ENCODE measurements around the gene EFCAB6. TPM values are rescaled to one million over a fixed set of nuclear protein-coding genes. Genes with fewer than 3 reads are reported as not detected.

The EFCAB6 gene
- total RNA-seq, 2 experiments from 2014 or later = 0.15 to 0.20 TPM

GRCh38 chr22:43796567-43796966 is 15.5 kb downstream of the EFCAB6 start:
- Mint-ChIP-seq H3K36me3 (ENCODE audit: low read depth) (no peaks in the 10 kb centered on the region), H3K4me3 (no peak overlapping the region), H3K4me1 (no peaks in the 10 kb centered on the region), H3K9me3 (no peaks in the 10 kb centered on the region), H3K27ac (no peak overlapping the region), H3K27me3 (peaks cover 12% of the 10 kb centered on the region)
- no peak for DNase-seq
- CTCF ChIA-PET = interaction anchor here (0.6 kb wide), 1 partner anchor 839 kb away, joined by 5 read pairs; no protein-coding TSS in a partner anchor
- POLR2A ChIA-PET = no interaction called here

GRCh38 chr22:43795320-43795719 is 16.8 kb downstream of the EFCAB6 start:
- H3K9me3 Mint-ChIP-seq = no peaks in the 10 kb centered on the region
- peaks cover 4% of the 10 kb centered on the region for H3K27me3 Mint-ChIP-seq
- DNase-seq = no peak
- H3K36me3 Mint-ChIP-seq (ENCODE audit: low read depth) = no peaks in the 10 kb centered on the region
- H3K27ac Mint-ChIP-seq = no peak overlapping the region
- CTCF ChIA-PET = no interaction called here
- no peaks in the 10 kb centered on the region for H3K4me1 Mint-ChIP-seq
- no peak overlapping the region for H3K4me3 Mint-ChIP-seq
- POLR2A ChIA-PET = no interaction called here

- H3K27ac Mint-ChIP-seq = no peak overlapping the region
- DNase-seq = no peak
- ChIA-PET POLR2A (no interaction called here), CTCF (no interaction called here)
- no peaks in the 10 kb centered on the region for H3K4me1 Mint-ChIP-seq
- no peak overlapping the region for H3K4me3 Mint-ChIP-seq
- H3K9me3 Mint-ChIP-seq = no peaks in the 10 kb centered on the region
- H3K36me3 Mint-ChIP-seq (ENCODE audit: low read depth) = no peaks in the 10 kb centered on the region
- peaks cover 6% of the 10 kb centered on the region for H3K27me3 Mint-ChIP-seq
These were observed 19.2 kb downstream of the EFCAB6 start for GRCh38 chr22:43792905-43793304.

- DNase-seq = no peak
- Mint-ChIP-seq H3K4me1 (no peaks in the 10 kb centered on the region), H3K36me3 (ENCODE audit: low read depth) (no peaks in the 10 kb centered on the region), H3K9me3 (no peaks in the 10 kb centered on the region), H3K27me3 (peaks cover 19% of the 10 kb centered on the region), H3K27ac (no peak overlapping the region), H3K4me3 (no peak overlapping the region)
- POLR2A ChIA-PET = no interaction called here
- CTCF ChIA-PET = no interaction called here
These were observed 22.7 kb downstream of the EFCAB6 start for GRCh38 chr22:43789452-43789851.

GRCh38 chr22:43783777-43784176 is 28.3 kb downstream of the EFCAB6 start:
- Mint-ChIP-seq H3K27me3 (peaks cover 16% of the 10 kb centered on the region), H3K4me1 (no peaks in the 10 kb centered on the region), H3K36me3 (ENCODE audit: low read depth) (no peaks in the 10 kb centered on the region), H3K4me3 (no peak overlapping the region), H3K9me3 (no peaks in the 10 kb centered on the region), H3K27ac (no peak overlapping the region)
- ChIA-PET POLR2A (no interaction called here), CTCF (no interaction called here)
- DNase-seq = no peak

GRCh38 chr22:43782448-43782847 is 29.7 kb downstream of the EFCAB6 start:
- POLR2A ChIA-PET = no interaction called here
- H3K4me1 Mint-ChIP-seq = no peaks in the 10 kb centered on the region
- CTCF ChIA-PET = no interaction called here
- H3K27ac Mint-ChIP-seq = no peak overlapping the region
- DNase-seq = no peak
- H3K36me3 Mint-ChIP-seq (ENCODE audit: low read depth) = no peaks in the 10 kb centered on the region
- peaks cover 8% of the 10 kb centered on the region for H3K27me3 Mint-ChIP-seq
- H3K4me3 Mint-ChIP-seq = no peak overlapping the region
- H3K9me3 Mint-ChIP-seq = no peaks in the 10 kb centered on the region

- H3K9me3 Mint-ChIP-seq = no peaks in the 10 kb centered on the region
- H3K36me3 Mint-ChIP-seq (ENCODE audit: low read depth) = no peaks in the 10 kb centered on the region
- CTCF ChIA-PET = no interaction called here
- no peak overlapping the region for H3K27ac Mint-ChIP-seq
- no peaks in the 10 kb centered on the region for H3K4me1 Mint-ChIP-seq
- H3K27me3 Mint-ChIP-seq = peaks cover 2% of the 10 kb centered on the region
- no peak overlapping the region for H3K4me3 Mint-ChIP-seq
- no peak for DNase-seq
- POLR2A ChIA-PET = no interaction called here
These were observed 34.8 kb downstream of the EFCAB6 start for GRCh38 chr22:43777286-43777685.

GRCh38 chr22:43776081-43776670 is 35.9 kb downstream of the EFCAB6 start:
- H3K36me3 Mint-ChIP-seq (ENCODE audit: low read depth) = no peaks in the 10 kb centered on the region
- DNase-seq = no peak
- H3K27me3 Mint-ChIP-seq = peaks cover 2% of the 10 kb centered on the region
- H3K27ac Mint-ChIP-seq = no peak overlapping the region
- no peaks in the 10 kb centered on the region for H3K9me3 Mint-ChIP-seq
- no peak overlapping the region for H3K4me3 Mint-ChIP-seq
- ChIA-PET CTCF (no interaction called here), POLR2A (no interaction called here)
- no peaks in the 10 kb centered on the region for H3K4me1 Mint-ChIP-seq

- H3K36me3 Mint-ChIP-seq (ENCODE audit: low read depth) = no peaks in the 10 kb centered on the region
- H3K4me1 Mint-ChIP-seq = no peaks in the 10 kb centered on the region
- H3K27ac Mint-ChIP-seq = no peak overlapping the region
- H3K9me3 Mint-ChIP-seq = no peaks in the 10 kb centered on the region
- POLR2A ChIA-PET = no interaction called here
- no peak for DNase-seq
- CTCF ChIA-PET = no interaction called here
- no peak overlapping the region for H3K4me3 Mint-ChIP-seq
- peaks cover 2% of the 10 kb centered on the region for H3K27me3 Mint-ChIP-seq
These were observed 37.7 kb downstream of the EFCAB6 start for GRCh38 chr22:43774318-43774915.

- Mint-ChIP-seq H3K27me3 (peaks cover 2% of the 10 kb centered on the region), H3K36me3 (ENCODE audit: low read depth) (no peaks in the 10 kb centered on the region), H3K27ac (no peak overlapping the region), H3K4me1 (no peaks in the 10 kb centered on the region), H3K9me3 (no peaks in the 10 kb centered on the region), H3K4me3 (no peak overlapping the region)
- no peak for DNase-seq
- CTCF ChIA-PET = no interaction called here
- POLR2A ChIA-PET = no interaction called here
These were observed 39.3 kb downstream of the EFCAB6 start for GRCh38 chr22:43772831-43773230.

GRCh38 chr22:43755452-43755851 is 56.7 kb downstream of the EFCAB6 start:
- Mint-ChIP-seq H3K4me1 (no peaks in the 10 kb centered on the region), H3K27ac (no peak overlapping the region), H3K27me3 (peaks cover 6% of the 10 kb centered on the region), H3K4me3 (no peak overlapping the region), H3K9me3 (no peaks in the 10 kb centered on the region), H3K36me3 (ENCODE audit: low read depth) (no peaks in the 10 kb centered on the region)
- ChIA-PET POLR2A (no interaction called here), CTCF (no interaction called here)
- DNase-seq = no peak

GRCh38 chr22:43755011-43755410 is 57.1 kb downstream of the EFCAB6 start:
- H3K27ac Mint-ChIP-seq = no peak overlapping the region
- H3K4me1 Mint-ChIP-seq = no peaks in the 10 kb centered on the region
- H3K9me3 Mint-ChIP-seq = no peaks in the 10 kb centered on the region
- no peak for DNase-seq
- no peak overlapping the region for H3K4me3 Mint-ChIP-seq
- CTCF ChIA-PET = no interaction called here
- POLR2A ChIA-PET = no interaction called here
- H3K27me3 Mint-ChIP-seq = peaks cover 8% of the 10 kb centered on the region
- no peaks in the 10 kb centered on the region for H3K36me3 Mint-ChIP-seq (ENCODE audit: low read depth)

GRCh38 chr22:43754176-43754575 is 57.9 kb downstream of the EFCAB6 start:
- H3K4me1 Mint-ChIP-seq = no peaks in the 10 kb centered on the region
- peaks cover 8% of the 10 kb centered on the region for H3K27me3 Mint-ChIP-seq
- H3K27ac Mint-ChIP-seq = no peak overlapping the region
- CTCF ChIA-PET = no interaction called here
- H3K4me3 Mint-ChIP-seq = no peak overlapping the region
- no peak for DNase-seq
- no peaks in the 10 kb centered on the region for H3K36me3 Mint-ChIP-seq (ENCODE audit: low read depth)
- POLR2A ChIA-PET = no interaction called here
- no peaks in the 10 kb centered on the region for H3K9me3 Mint-ChIP-seq

GRCh38 chr22:43753688-43754087 is 58.4 kb downstream of the EFCAB6 start:
- Mint-ChIP-seq H3K9me3 (no peaks in the 10 kb centered on the region), H3K36me3 (ENCODE audit: low read depth) (no peaks in the 10 kb centered on the region)

More at GRCh38 chr22:43753688-43754087, 58.4 kb downstream of the EFCAB6 start:
- H3K4me3 Mint-ChIP-seq = no peak overlapping the region
- peaks cover 8% of the 10 kb centered on the region for H3K27me3 Mint-ChIP-seq
- no peak for DNase-seq
- POLR2A ChIA-PET = no interaction called here
- no peak overlapping the region for H3K27ac Mint-ChIP-seq
- H3K4me1 Mint-ChIP-seq = no peaks in the 10 kb centered on the region
- CTCF ChIA-PET = no interaction called here

Data from activated CD4-positive, alpha-beta T cell treated with anti-CD3 and anti-CD28 coated beads, Interleukin-2, amount 10 ng/mL, durations not matched to agents 7 days and 5 days (primary cell).